ENCODE measurements around the gene LRRC74A.

LRRC74A gene

DNA sequence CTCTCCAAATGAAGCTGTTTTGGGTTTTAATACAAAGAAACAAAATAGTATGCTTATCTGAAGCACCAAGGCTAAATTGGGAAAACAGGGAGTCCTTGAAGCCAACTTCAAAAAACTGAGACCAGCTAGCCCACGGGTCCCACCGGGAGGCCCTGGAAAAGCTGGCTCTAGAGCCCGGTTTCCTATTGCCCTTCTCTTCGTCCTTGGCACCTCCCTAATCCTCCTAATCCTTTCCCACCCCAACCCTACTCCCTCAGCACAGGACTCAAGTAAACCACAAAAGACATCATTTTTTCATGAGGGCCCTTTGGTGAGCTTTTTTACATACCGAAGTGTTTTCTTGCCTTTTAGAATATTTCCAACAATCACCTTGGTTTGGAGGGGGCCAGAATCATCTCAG lies 11.3 kb downstream of the LRRC74A start:
- no peak overlapping the region for H3K27ac ChIP-seq (ENCODE audit: low read length)
- no peaks in the 10 kb centered on the region for H3K9me3 ChIP-seq (replicated peaks; ENCODE audit: insufficient read depth, low read length)
- TF ChIP-seq EZH2 (optimal IDR thresholded peaks at IDR 0.05; ENCODE audit: low read depth, low read length) (no peak), EZH2phosphoT487 (IDR thresholded peaks at IDR 0.05; ENCODE audit: low read length) (no peak)
- TF ChIP-seq, protein P1, sequence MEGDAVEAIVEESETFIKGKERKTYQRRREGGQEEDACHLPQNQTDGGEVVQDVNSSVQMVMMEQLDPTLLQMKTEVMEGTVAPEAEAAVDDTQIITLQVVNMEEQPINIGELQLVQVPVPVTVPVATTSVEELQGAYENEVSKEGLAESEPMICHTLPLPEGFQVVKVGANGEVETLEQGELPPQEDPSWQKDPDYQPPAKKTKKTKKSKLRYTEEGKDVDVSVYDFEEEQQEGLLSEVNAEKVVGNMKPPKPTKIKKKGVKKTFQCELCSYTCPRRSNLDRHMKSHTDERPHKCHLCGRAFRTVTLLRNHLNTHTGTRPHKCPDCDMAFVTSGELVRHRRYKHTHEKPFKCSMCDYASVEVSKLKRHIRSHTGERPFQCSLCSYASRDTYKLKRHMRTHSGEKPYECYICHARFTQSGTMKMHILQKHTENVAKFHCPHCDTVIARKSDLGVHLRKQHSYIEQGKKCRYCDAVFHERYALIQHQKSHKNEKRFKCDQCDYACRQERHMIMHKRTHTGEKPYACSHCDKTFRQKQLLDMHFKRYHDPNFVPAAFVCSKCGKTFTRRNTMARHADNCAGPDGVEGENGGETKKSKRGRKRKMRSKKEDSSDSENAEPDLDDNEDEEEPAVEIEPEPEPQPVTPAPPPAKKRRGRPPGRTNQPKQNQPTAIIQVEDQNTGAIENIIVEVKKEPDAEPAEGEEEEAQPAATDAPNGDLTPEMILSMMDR (IDR thresholded peaks at IDR 0.05; ENCODE audit: low read length), result no peak
- no peaks in the 10 kb centered on the region for H3K79me2 ChIP-seq (ENCODE audit: low read length)
- H3K4me1 ChIP-seq (ENCODE audit: low read length), result no peaks in the 10 kb centered on the region
- H3K9me2 ChIP-seq (replicated peaks; ENCODE audit: insufficient read depth, low read length), result no peaks in the 10 kb centered on the region
- no peak overlapping the region for H3K4me3 ChIP-seq (ENCODE audit: low read length)
- H3F3A ChIP-seq (ENCODE audit: insufficient read depth, low read length), result no peaks in the 10 kb centered on the region
- H3K9ac ChIP-seq (ENCODE audit: low read length), result no peak overlapping the region
- H2AFZ ChIP-seq (ENCODE audit: low read length), result no peak overlapping the region
- no peak for DNase-seq
- no peaks in the 10 kb centered on the region for H3K27me3 ChIP-seq (replicated peaks; ENCODE audit: insufficient read depth, low read length)
- H3K36me3 ChIP-seq (replicated peaks; ENCODE audit: insufficient read depth, low read length), result no peaks in the 10 kb centered on the region
- H4K20me1 ChIP-seq (ENCODE audit: insufficient read depth, low read length), result no peaks in the 10 kb centered on the region
- no peak overlapping the region for H3K4me2 ChIP-seq (ENCODE audit: low read depth, low read length)

DNA sequence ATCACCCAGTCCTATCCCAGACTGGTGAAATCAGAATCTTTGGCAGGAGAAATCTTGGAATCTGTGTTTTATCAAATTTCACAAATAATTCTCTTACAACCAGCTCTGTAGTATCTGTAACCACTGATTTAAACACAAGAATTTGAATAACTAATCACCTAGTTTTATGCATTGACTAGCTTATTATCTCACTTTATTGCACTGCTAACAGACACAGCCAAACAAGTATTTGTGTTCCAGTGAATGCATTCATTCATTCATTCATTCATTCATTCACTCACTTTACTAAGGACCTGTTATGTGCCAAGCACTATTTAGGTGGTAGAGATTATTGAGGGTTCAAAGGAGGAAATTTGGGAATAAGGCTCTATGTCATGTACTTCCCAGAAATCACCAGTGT lies 16.2 kb downstream of the LRRC74A start:
- no peaks in the 10 kb centered on the region for H3K79me2 ChIP-seq (ENCODE audit: low read length)
- no peak for TF ChIP-seq EZH2phosphoT487 (IDR thresholded peaks at IDR 0.05; ENCODE audit: low read length)
- TF ChIP-seq, protein P1 (IDR thresholded peaks at IDR 0.05; ENCODE audit: low read length), result no peak
- TF ChIP-seq EZH2 (optimal IDR thresholded peaks at IDR 0.05; ENCODE audit: low read depth, low read length), result no peak
- no peaks in the 10 kb centered on the region for H3F3A ChIP-seq (ENCODE audit: insufficient read depth, low read length)
- H2AFZ ChIP-seq (ENCODE audit: low read length), result no peak overlapping the region
- DNase-seq, result no peak
- H3K36me3 ChIP-seq (replicated peaks; ENCODE audit: insufficient read depth, low read length), result no peaks in the 10 kb centered on the region
- no peaks in the 10 kb centered on the region for H4K20me1 ChIP-seq (ENCODE audit: insufficient read depth, low read length)
- no peak overlapping the region for H3K9ac ChIP-seq (ENCODE audit: low read length)
- H3K27ac ChIP-seq (ENCODE audit: low read length), result no peak overlapping the region
- H3K4me3 ChIP-seq (ENCODE audit: low read length), result no peak overlapping the region
- no peaks in the 10 kb centered on the region for H3K27me3 ChIP-seq (replicated peaks; ENCODE audit: insufficient read depth, low read length)
- no peaks in the 10 kb centered on the region for H3K9me3 ChIP-seq (replicated peaks; ENCODE audit: insufficient read depth, low read length)
- no peak overlapping the region for H3K4me2 ChIP-seq (ENCODE audit: low read depth, low read length)
- H3K4me1 ChIP-seq (ENCODE audit: low read length), result no peaks in the 10 kb centered on the region
- H3K9me2 ChIP-seq (replicated peaks; ENCODE audit: insufficient read depth, low read length), result no peaks in the 10 kb centered on the region

DNA sequence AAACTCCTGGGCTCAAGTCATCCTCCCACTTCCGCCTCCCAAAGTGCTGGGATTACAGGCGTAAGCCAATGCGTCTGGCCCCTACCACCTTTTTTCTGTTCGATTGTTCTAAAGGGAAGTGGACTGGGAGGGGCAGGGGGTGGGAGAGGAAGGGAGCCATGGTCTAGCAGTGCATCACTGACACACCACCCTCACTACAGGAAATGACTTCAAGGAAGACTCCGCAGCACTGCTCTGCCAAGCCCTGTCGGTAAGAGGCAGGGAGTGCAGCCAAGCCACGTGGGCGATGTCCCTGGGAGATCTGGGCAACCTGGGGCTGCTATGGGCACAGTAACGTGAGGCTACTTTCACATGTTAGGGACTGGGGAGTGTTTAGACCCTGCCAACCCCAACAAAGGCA lies 18.0 kb downstream of the LRRC74A start:
- no peaks in the 10 kb centered on the region for H4K20me1 ChIP-seq (ENCODE audit: insufficient read depth, low read length)
- H3K79me2 ChIP-seq (ENCODE audit: low read length), result no peaks in the 10 kb centered on the region
- no peaks in the 10 kb centered on the region for H3K36me3 ChIP-seq (replicated peaks; ENCODE audit: insufficient read depth, low read length)
- no peaks in the 10 kb centered on the region for H3K9me3 ChIP-seq (replicated peaks; ENCODE audit: insufficient read depth, low read length)
- H3K9me2 ChIP-seq (replicated peaks; ENCODE audit: insufficient read depth, low read length), result no peaks in the 10 kb centered on the region
- no peaks in the 10 kb centered on the region for H3K4me1 ChIP-seq (ENCODE audit: low read length)
- DNase-seq, result no peak
- H3K27me3 ChIP-seq (replicated peaks; ENCODE audit: insufficient read depth, low read length), result no peaks in the 10 kb centered on the region
- no peak overlapping the region for H3K4me3 ChIP-seq (ENCODE audit: low read length)
- no peak overlapping the region for H2AFZ ChIP-seq (ENCODE audit: low read length)
- no peaks in the 10 kb centered on the region for H3F3A ChIP-seq (ENCODE audit: insufficient read depth, low read length)
- TF ChIP-seq, protein P1 (IDR thresholded peaks at IDR 0.05; ENCODE audit: low read length), result no peak
- no peak for TF ChIP-seq EZH2 (optimal IDR thresholded peaks at IDR 0.05; ENCODE audit: low read depth, low read length)
- no peak for TF ChIP-seq EZH2phosphoT487 (IDR thresholded peaks at IDR 0.05; ENCODE audit: low read length)
- H3K9ac ChIP-seq (ENCODE audit: low read length), result no peak overlapping the region
- no peak overlapping the region for H3K27ac ChIP-seq (ENCODE audit: low read length)
- no peak overlapping the region for H3K4me2 ChIP-seq (ENCODE audit: low read depth, low read length)

Data from MM.1S (cell line).